ENCODE measurements around the gene BEGAIN. TPM values are rescaled to one million over a fixed set of nuclear protein-coding genes. Genes with fewer than 3 reads are reported as not detected.
"Not testable (repeated sequence)": the region's sequence is repeated elsewhere in the genome, so short reads cannot be mapped to it uniquely, and the experiment has no call there.

Gene BEGAIN
- total RNA-seq, 2 experiments from 2014 or later = 0.10 TPM; not detected in 1

DNA sequence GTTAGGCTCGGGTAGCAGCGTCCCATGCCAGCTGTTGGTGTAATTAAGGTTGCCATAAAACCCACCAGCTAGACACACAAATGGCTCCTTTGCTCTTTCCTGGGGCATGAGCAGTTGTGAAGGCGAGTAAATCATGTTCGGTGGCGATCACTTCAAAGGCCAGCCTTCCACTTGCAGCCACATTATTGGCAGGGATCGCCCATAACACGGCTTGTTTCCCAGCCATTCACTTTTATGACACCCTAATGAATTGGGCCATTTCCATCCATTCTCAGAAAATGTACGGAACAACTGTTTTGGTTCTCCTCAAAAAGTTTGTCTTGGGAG is 63.4 kb downstream of the BEGAIN start:
- Mint-ChIP-seq H3K27ac (no peak overlapping the region), H3K27me3 (no peaks in the 10 kb centered on the region), H3K4me1 (no peaks in the 10 kb centered on the region), H3K4me3 (no peak overlapping the region), H3K36me3 (ENCODE audit: low read depth) (no peaks in the 10 kb centered on the region), H3K9me3 (no peaks in the 10 kb centered on the region)
- ChIA-PET POLR2A (no interaction called here), CTCF (interaction anchor here (3.1 kb wide), 1 partner anchor 122 kb away, joined by 17 read pairs; no protein-coding TSS in a partner anchor)
- DNase-seq = no peak

DNA sequence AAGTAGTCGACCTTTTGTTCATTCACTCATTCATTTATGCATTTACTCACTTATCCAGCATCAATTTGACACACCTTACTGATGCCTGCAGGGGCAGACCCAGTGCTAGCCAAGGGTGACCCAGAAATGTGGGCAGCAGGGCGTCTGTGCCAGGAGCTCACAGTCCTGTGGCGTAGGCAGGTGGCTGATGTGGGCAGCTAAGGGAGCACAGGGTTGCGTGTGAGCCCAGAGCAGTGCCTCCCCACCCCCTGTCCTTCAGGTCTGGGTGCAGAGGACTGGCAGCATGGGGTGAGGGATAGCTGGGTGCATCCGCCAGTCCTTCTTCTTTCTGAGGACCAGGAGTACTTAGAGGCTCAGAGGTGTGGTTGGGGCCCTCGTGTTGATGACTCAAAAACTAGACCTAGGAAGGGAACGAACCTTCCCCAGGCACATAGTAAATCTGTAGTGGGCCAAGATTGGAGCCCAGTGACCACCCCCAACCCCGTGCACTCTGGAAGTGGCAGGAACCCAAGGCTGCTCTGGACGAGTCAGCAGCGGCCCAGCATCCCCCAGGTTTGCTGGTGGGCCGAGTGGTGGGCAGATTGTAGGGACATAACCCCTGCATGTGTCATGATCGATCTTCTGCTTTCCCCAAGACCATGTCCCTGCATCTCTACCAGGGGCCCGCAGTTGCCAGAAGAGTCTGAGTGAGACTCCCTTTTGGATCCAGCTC is 63.9 kb downstream of the BEGAIN start:
- CTCF ChIA-PET = interaction anchor here (3.1 kb wide), 1 partner anchor 122 kb away, joined by 17 read pairs; no protein-coding TSS in a partner anchor
- POLR2A ChIA-PET = no interaction called here
- Mint-ChIP-seq H3K36me3 (ENCODE audit: low read depth) (no peaks in the 10 kb centered on the region), H3K27me3 (no peaks in the 10 kb centered on the region), H3K4me3 (no peak overlapping the region), H3K4me1 (no peaks in the 10 kb centered on the region), H3K27ac (no peak overlapping the region), H3K9me3 (no peaks in the 10 kb centered on the region)
- no peak for DNase-seq

DNA sequence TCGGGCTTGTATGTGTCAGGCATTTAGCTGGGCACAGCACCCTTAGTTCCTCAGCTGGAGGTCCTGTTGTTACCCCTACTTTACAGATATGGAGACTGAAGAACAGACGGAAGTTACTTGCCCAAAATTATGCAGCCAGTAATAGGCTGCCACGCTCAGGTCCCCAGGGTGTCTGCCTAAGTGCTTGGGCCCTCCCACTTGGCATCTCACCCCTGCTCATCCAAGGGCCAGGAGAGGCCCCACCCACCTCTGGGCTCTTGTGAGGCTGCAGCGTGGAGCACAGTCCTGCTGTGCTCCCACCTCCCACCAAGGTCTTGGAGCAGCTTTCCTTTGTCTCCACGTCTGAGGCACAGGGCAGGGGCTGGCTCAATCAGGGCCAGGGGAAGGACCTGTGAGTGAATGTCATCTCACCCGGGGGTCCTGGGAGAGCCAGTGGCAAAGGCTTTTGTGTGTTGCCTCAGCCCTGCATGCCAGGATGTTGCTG is 64.6 kb downstream of the BEGAIN start:
- ChIA-PET POLR2A (no interaction called here), CTCF (no interaction called here)
- Mint-ChIP-seq H3K36me3 (ENCODE audit: low read depth) (no peaks in the 10 kb centered on the region), H3K27me3 (no peaks in the 10 kb centered on the region), H3K4me1 (no peaks in the 10 kb centered on the region), H3K27ac (no peak overlapping the region), H3K9me3 (no peaks in the 10 kb centered on the region), H3K4me3 (no peak overlapping the region)
- DNase-seq = peak; percentile 4

DNA sequence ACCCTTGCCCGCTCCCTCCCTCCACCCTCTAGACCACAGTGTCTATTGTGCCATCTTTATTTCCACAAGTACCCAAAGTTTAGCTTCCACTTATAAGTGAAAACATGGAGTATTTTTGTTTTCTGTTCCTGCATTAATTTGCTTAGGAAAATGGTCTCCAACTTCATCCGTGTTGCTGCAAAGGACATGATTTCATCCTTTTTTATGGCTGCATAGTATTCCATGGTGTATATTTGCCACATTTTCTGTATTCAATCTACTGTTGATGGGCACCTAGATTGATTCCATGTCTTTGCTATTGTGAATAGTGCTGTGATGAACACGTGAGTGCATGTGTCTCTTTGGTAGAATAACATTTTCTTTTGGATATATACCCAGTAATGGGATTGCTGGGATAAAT is 81.2 kb downstream of the BEGAIN start:
- H3K9me3 Mint-ChIP-seq; DNase-seq; H3K27me3 Mint-ChIP-seq; CTCF ChIA-PET; H3K4me3 Mint-ChIP-seq; POLR2A ChIA-PET; H3K4me1 Mint-ChIP-seq; H3K36me3 Mint-ChIP-seq (ENCODE audit: low read depth); H3K27ac Mint-ChIP-seq: not testable (repeated sequence)

DNA sequence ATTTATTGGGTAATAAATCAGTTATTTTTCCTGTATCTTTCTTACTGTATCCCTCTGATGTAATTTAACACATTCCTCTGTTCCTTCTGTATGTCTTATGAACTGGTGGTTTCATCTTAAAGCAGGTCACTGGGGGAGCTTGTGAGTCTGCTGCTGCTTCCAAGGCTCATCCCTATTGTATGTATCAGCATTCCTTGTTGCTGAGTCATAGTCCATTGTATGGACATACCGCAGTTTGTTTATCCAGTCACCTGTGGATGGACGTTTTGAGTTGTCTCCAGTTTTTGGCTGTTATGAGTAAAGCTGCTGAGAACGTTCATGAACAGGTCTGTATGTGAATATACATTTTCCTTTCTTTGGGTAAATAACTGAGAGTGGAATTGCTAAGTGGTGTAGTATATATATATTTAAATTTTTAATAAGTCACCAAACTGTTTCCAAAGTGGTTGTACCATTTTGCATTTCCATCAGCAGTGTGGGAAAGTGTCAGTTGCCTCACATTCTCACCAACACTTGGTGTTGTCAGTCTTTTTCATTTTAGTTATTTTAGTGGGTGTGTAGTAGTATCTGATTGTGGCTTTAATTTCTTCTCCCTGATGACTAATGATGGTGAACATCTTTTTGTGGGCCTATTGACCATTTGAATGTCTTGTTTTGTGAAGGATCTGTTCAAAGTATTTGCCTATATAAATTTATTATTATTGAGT is 82.7 kb downstream of the BEGAIN start:
- Mint-ChIP-seq H3K4me1 (peaks cover under 1% of the 10 kb centered on the region), H3K9me3 (peaks cover 3% of the 10 kb centered on the region), H3K27ac (no peak overlapping the region), H3K4me3 (no peak overlapping the region), H3K27me3 (peaks cover 2% of the 10 kb centered on the region), H3K36me3 (ENCODE audit: low read depth) (no peaks in the 10 kb centered on the region)
- DNase-seq = no peak
- ChIA-PET POLR2A (no interaction called here), CTCF (no interaction called here)

DNA sequence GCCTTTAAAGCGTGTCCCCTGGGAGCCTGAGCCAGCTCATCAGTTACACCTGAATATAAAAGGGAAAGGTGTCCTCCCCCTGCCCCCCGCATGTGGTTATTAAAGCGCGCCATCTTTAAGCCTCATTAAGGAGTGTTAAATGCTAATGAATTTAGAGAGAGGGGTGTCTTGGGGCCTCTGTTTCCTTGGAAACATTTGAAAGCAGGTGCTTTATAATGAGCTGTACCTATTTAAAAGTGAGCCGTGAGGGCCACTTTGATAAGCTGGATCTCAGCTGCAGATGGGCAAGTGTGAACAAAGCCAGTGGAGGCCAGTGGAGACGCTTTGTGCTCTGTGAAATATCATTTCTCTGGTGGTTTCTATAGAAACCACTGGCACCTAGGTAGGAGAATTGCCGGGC is 84.0 kb downstream of the BEGAIN start:
- H3K36me3 Mint-ChIP-seq (ENCODE audit: low read depth) = no peaks in the 10 kb centered on the region
- no peak overlapping the region for H3K27ac Mint-ChIP-seq
- POLR2A ChIA-PET = no interaction called here
- CTCF ChIA-PET = no interaction called here
- H3K4me1 Mint-ChIP-seq = peaks cover 2% of the 10 kb centered on the region
- no peak for DNase-seq
- H3K4me3 Mint-ChIP-seq = no peak overlapping the region
- H3K27me3 Mint-ChIP-seq = peaks cover 2% of the 10 kb centered on the region
- peaks cover 3% of the 10 kb centered on the region for H3K9me3 Mint-ChIP-seq

DNA sequence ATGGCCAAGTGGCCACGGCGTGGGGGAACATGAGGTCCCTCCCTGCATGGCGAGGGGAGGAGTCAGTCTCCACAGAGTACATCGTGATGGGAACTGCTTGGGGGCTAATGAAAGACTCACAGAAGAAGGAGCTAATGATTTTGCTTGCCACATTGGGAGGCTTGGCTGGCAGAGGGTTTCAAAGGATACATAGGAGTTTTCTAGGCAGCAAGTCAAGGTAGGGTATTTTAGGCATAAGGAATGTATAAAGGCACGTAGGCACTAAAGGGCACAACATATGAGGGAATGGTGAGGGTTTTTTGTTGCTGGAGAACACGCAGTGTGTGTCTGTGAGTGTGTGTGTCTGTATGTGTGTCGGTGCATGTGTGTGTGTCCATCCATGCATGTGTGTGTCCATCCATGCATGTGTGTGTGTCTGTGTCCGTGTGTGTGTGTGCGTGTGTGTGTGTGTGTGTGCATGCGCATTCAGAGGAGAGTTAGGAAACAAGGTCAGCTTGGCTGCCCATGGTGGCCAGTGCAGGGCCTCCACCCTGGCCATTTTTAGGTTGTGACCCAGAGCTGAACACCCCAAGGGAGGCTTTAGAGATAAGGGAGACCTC is 84.5 kb downstream of the BEGAIN start:
- Mint-ChIP-seq H3K27me3 (peaks cover 2% of the 10 kb centered on the region), H3K36me3 (ENCODE audit: low read depth) (no peaks in the 10 kb centered on the region), H3K27ac (no peak overlapping the region), H3K4me1 (peaks cover 2% of the 10 kb centered on the region), H3K9me3 (peaks cover 3% of the 10 kb centered on the region), H3K4me3 (no peak overlapping the region)
- POLR2A ChIA-PET = no interaction called here
- CTCF ChIA-PET = interaction anchor here (0.6 kb wide), 1 partner anchor 107 kb away, joined by 3 read pairs; no protein-coding TSS in a partner anchor
- DNase-seq = no peak

DNA sequence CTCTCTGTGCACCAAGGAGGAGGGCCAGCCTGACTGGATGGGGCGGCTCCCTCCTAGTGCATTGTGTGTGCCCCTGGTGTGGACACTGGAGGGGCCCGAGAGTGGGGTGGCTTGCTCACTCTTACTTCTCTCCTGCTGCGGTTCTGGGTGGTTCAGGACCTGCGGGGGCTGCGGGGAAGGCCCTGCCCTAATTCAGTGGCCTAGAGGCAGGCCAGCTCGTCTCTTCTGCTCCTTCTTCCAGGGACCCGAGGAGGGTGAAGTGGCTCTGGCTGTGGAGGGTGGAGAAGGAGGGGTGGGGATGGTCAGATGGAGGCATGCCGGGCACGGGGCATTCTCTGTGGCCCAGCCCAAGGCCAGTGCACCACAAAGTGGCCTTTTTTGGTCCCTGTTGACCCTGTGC is 87.1 kb downstream of the BEGAIN start:
- Mint-ChIP-seq H3K4me3 (no peak overlapping the region), H3K27ac (no peak overlapping the region), H3K36me3 (ENCODE audit: low read depth) (no peaks in the 10 kb centered on the region), H3K4me1 (peaks cover 2% of the 10 kb centered on the region), H3K27me3 (no peaks in the 10 kb centered on the region), H3K9me3 (peaks cover 3% of the 10 kb centered on the region)
- no peak for DNase-seq
- ChIA-PET POLR2A (interaction anchor here (0.6 kb wide), 1 partner anchor 1190 kb away, joined by 6 read pairs; no protein-coding TSS in a partner anchor), CTCF (no interaction called here)

DNA sequence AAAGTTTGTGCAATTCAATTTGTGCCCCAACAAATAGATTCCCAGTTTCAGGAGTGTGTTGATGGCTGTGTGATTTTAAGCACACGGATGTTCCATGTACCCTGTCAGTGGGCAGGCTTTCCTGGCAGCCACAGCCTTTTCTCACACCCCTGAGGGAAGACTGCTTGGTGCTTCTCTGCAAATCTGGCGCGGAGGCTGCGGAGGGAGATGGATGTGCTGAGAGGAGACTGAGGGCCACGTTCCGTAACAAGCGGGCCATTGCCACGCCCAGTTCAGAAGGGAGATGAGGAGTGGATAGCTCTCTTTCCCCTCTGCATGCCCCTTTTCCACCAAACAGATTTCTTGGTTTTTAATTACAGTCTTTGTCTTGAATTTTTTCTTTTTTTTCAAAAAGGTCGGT is 89.1 kb downstream of the BEGAIN start:
- POLR2A ChIA-PET = no interaction called here
- CTCF ChIA-PET = no interaction called here

DNA sequence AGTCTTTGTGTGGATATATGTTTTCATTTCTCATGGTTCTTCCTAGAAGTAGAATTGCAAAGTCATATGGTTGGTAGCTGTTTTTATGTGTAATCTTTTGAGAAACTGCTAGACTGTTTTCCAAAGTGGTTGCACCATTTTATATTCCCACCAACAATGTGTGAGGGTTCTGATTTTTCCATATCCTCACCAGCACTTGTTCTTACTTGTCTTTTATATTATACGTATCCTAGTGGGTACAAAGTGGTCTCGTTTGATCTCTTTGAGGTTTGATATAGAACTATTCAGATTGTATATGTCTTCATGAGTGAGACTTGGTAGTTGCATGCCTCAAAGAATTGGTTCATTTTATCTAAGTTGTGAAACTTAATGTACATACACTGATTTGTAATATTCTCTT is 91.3 kb downstream of the BEGAIN start:
- DNase-seq = no peak
- H3K4me1 Mint-ChIP-seq = peaks cover 5% of the 10 kb centered on the region
- H3K36me3 Mint-ChIP-seq (ENCODE audit: low read depth) = no peaks in the 10 kb centered on the region
- H3K9me3 Mint-ChIP-seq = no peaks in the 10 kb centered on the region
- POLR2A ChIA-PET = no interaction called here
- CTCF ChIA-PET = interaction anchor here (0.6 kb wide), 1 partner anchor 25 kb away, joined by 3 read pairs; no protein-coding TSS in a partner anchor
- H3K4me3 Mint-ChIP-seq = no peak overlapping the region
- H3K27me3 Mint-ChIP-seq = peaks cover 2% of the 10 kb centered on the region
- H3K27ac Mint-ChIP-seq = no peak overlapping the region

More for the DNA sequence above, 89.1 kb downstream of the BEGAIN start:
- Mint-ChIP-seq H3K36me3 (ENCODE audit: low read depth) (no peaks in the 10 kb centered on the region), H3K9me3 (no peaks in the 10 kb centered on the region), H3K27me3 (peaks cover 2% of the 10 kb centered on the region), H3K4me1 (peaks cover 5% of the 10 kb centered on the region), H3K27ac (no peak overlapping the region), H3K4me3 (no peak overlapping the region)
- DNase-seq = no peak

DNA sequence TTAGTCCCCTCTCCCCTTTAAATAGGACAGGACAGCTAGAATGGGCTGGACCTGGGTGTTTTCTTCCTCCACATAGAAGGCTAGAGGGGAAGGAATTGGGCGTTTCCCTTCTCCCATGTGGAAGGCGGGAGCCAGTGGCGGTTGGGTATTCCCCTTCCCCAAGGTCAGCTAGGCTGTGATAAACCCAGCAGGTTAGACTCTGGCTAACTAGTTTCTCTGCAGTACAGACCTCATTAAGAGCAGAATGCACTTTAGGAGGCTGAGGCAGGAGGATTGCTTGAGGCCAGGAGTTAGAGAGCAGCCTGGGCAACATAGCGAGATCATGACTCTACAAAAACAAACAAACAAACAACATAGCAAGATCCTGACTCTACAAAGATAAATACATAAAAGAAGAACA is 92.6 kb downstream of the BEGAIN start:
- no peak overlapping the region for H3K27ac Mint-ChIP-seq
- no peaks in the 10 kb centered on the region for H3K36me3 Mint-ChIP-seq (ENCODE audit: low read depth)
- H3K27me3 Mint-ChIP-seq = peaks cover 2% of the 10 kb centered on the region
- H3K9me3 Mint-ChIP-seq = no peaks in the 10 kb centered on the region
- POLR2A ChIA-PET = no interaction called here
- no peak for DNase-seq
- H3K4me1 Mint-ChIP-seq = peaks cover 5% of the 10 kb centered on the region
- CTCF ChIA-PET = interaction anchor here (1.5 kb wide), 1 partner anchor 70 kb away, joined by 4 read pairs; no protein-coding TSS in a partner anchor
- H3K4me3 Mint-ChIP-seq = no peak overlapping the region

DNA sequence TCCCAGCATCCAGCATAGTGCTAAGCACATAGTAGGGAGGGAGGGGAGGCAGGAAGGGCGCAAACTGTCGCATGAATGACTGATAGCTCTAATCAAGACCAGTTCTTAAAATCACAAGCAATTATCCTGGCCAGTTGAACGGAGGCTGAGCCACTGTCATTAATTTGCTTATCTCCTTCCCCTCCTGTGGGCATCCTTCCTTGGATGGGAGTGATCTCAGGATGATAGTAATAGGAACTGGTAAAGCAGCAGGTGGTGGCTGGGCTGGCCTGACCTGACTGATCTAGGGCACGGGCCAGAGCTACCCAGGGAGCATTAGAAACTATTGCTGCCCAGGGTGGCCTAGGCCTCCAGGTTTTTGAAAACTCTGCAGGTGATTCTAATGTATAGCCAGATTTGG is 97.0 kb downstream of the BEGAIN start:
- no peak overlapping the region for H3K27ac Mint-ChIP-seq
- no peak for DNase-seq
- ChIA-PET POLR2A (no interaction called here), CTCF (interaction anchor here (1.1 kb wide), 1 partner anchor 56 kb away, joined by 3 read pairs; no protein-coding TSS in a partner anchor)
- H3K36me3 Mint-ChIP-seq (ENCODE audit: low read depth) = no peaks in the 10 kb centered on the region
- peaks cover 36% of the 10 kb centered on the region for H3K4me1 Mint-ChIP-seq
- no peak overlapping the region for H3K4me3 Mint-ChIP-seq
- H3K9me3 Mint-ChIP-seq = no peaks in the 10 kb centered on the region
- peaks cover 2% of the 10 kb centered on the region for H3K27me3 Mint-ChIP-seq

DNA sequence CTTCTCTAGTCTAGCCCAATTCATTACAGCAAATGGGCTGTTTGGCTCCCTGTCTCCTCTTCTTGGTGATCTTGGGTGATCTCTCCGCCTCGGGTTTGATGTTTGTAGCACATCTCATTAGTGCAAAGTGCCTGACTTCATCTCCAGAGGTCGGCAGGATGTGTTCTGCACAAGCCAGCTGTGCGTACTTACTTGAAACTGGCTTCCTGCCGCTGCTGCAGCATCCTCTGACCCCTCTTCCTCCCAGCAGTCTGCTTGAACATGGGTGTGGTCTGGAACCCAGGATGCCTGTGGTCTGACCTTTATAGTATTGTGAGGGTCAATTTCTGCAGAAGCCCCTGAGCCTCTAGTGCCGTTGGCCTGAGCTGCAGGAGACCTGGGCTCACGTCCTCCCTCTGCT is 99.2 kb downstream of the BEGAIN start:
- POLR2A ChIA-PET = no interaction called here
- peaks cover 34% of the 10 kb centered on the region for H3K4me1 Mint-ChIP-seq
- H3K4me3 Mint-ChIP-seq = no peak overlapping the region
- H3K9me3 Mint-ChIP-seq = no peaks in the 10 kb centered on the region
- CTCF ChIA-PET = interaction anchor here (1.6 kb wide), 1 partner anchor 16 kb away, joined by 4 read pairs; no protein-coding TSS in a partner anchor
- no peak overlapping the region for H3K27ac Mint-ChIP-seq
- DNase-seq = peak; percentile 28
- H3K36me3 Mint-ChIP-seq (ENCODE audit: low read depth) = no peaks in the 10 kb centered on the region
- no peaks in the 10 kb centered on the region for H3K27me3 Mint-ChIP-seq
